Measurements from ENCODE around the gene NELL1.

- no peak for TF ChIP-seq CTCF (IDR thresholded peaks at IDR 0.05; ENCODE audit: insufficient read depth, low read depth, low read length)
- no peak for TF ChIP-seq EZH2 (IDR thresholded peaks at IDR 0.05; ENCODE audit: insufficient read depth, low read length)
Measured at GRCh38 chr11:21602699-21603098, 933.3 kb downstream of the NELL1 start.

Measured in astrocyte (in vitro differentiated cells and primary cell).